Naive thymus-derived CD8-positive, alpha-beta T cell (primary cell): ENCODE measurements around the gene IGFL1. TPM values are rescaled to one million over a fixed set of nuclear protein-coding genes. Genes with fewer than 3 reads are reported as not detected.
"Not testable (repeated sequence)": the region's sequence is repeated elsewhere in the genome, so short reads cannot be mapped to it uniquely, and the experiment has no call there.

Source experiments
- ATAC-seq, 2 donors: fragments of 150-1000 bp; cut with Tn5 transposase in 1 of 2; sonication (Bioruptor Pico), chemical (Tn5 transposase) in 1 of 2; 1 replicate in 1 of 2; 2 replicates in 1 of 2; pipeline ENCODE4 v1.10.0; 2021; ENCODE audit warnings: mild to moderate bottlenecking in 2 of 2, moderate library complexity in 2 of 2
- POLR2A ChIA-PET: fragments of 350-600 bp; sonication (Branson Sonifier 250); formaldehyde crosslinking; loops from one replicate; lab custom pipeline; 2021; ENCODE audit warnings: antibody characterized with exemption; lab: Charles Lee
- DNase-seq, 10 donors: peaks; one replicate each; pipeline versions ENCODE4 v3.0.0 to v3.0.0-alpha.2; 2020 to 2022
- H3K27ac Mint-ChIP-seq, 10 donors: one replicate each; pipeline ENCODE4 v1.8.0; 2020 to 2022; ENCODE audit warnings: mild to moderate bottlenecking in 10 of 10, mixed read lengths in 10 of 10, moderate library complexity in 4 of 10, inconsistent platforms in 1 of 10
- H3K27me3 Mint-ChIP-seq, 5 donors: one replicate each; pipeline ENCODE4 v1.8.0; 2021 to 2022; ENCODE audit warnings: mixed read lengths in 5 of 5
- H3K36me3 Mint-ChIP-seq, 3 donors: one replicate each; pipeline ENCODE4 v1.8.0; 2020 to 2022; ENCODE audit warnings: mixed read lengths in 3 of 3, mild to moderate bottlenecking in 2 of 3, inconsistent platforms in 1 of 3
- H3K4me1 Mint-ChIP-seq, 4 donors: one replicate each; pipeline ENCODE4 v1.8.0; 2021 to 2022; ENCODE audit warnings: mixed read lengths in 4 of 4
- H3K4me3 Mint-ChIP-seq, 10 donors: one replicate each; pipeline ENCODE4 v1.8.0; 2020 to 2022; ENCODE audit warnings: mild to moderate bottlenecking in 10 of 10, mixed read lengths in 10 of 10, moderate library complexity in 6 of 10, inconsistent platforms in 1 of 10
- H3K9me3 Mint-ChIP-seq, 9 donors: one replicate each; pipeline ENCODE4 v1.8.0; 2020 to 2022; ENCODE audit warnings: mixed read lengths in 9 of 9, mild to moderate bottlenecking in 3 of 9, inconsistent platforms in 1 of 9, moderate library complexity in 1 of 9
- polyA plus RNA-seq, 3 donors: library from polyadenylated mRNA; unstranded; fragments of 300-500 nt; fragmentation: Illumina TruSeq; gene quantifications; one replicate each; pipeline ENCODE4 v1.2.3, GENCODE V29; 2021
- total RNA-seq, 8 experiments: library from RNA in 2 of 8; stranded (reverse) in 2 of 8; gene quantifications; one replicate each; pipeline ENCODE4 v1.2.3 and lab custom pipeline; 2021 to 2026

Gene IGFL1
- total and polyA plus RNA-seq, 5 experiments from 2014 or later, result not detected

DNA sequence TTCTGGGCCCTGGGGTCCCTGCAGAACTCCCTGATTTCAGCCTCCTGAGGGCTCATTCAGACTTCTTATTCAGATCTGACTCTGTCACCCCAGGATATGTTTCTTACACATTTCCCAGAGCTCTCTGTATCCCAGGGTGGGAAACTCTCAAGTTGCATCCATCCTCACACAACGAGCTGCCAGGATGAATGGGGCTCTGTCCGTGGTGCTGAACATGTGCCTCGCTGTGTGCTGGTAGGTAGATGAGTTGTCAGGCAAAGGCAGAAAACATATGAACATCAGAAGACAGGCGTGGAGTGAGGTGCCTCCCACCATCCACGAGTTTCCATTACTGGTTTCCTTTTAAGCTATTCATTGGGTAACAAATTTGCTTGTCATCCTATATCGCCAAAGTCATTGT is 11.4 kb upstream of the IGFL1 start:
- no peaks in the 10 kb centered on the region for H3K36me3 Mint-ChIP-seq
- H3K27ac Mint-ChIP-seq, result no peak overlapping the region
- H3K27me3 Mint-ChIP-seq, result peaks cover 15 to 80% (median 38%) of the 10 kb centered on the region in 5 donors
- H3K9me3 Mint-ChIP-seq, result peaks cover 0 to 3% (median 0%) of the 10 kb centered on the region in 9 donors
- POLR2A ChIA-PET, result no interaction called here
- no peaks in the 10 kb centered on the region for H3K4me1 Mint-ChIP-seq
- no peak for ATAC-seq
- no peak overlapping the region for H3K4me3 Mint-ChIP-seq
- DNase-seq, result peak in 1 of 10 donors; percentile 7

- DNase-seq (no peak), ATAC-seq (no peak)
- POLR2A ChIA-PET, result no interaction called here
- Mint-ChIP-seq H3K4me3 (no peak overlapping the region), H3K27me3 (peaks cover 19 to 84% (median 34%) of the 10 kb centered on the region in 5 donors), H3K9me3 (peaks cover 0 to 3% (median 0%) of the 10 kb centered on the region in 9 donors), H3K36me3 (no peaks in the 10 kb centered on the region), H3K27ac (no peak overlapping the region), H3K4me1 (no peaks in the 10 kb centered on the region)
Observed at GRCh38 chr19:46220038-46220615, 9.4 kb upstream of the IGFL1 start.

DNA sequence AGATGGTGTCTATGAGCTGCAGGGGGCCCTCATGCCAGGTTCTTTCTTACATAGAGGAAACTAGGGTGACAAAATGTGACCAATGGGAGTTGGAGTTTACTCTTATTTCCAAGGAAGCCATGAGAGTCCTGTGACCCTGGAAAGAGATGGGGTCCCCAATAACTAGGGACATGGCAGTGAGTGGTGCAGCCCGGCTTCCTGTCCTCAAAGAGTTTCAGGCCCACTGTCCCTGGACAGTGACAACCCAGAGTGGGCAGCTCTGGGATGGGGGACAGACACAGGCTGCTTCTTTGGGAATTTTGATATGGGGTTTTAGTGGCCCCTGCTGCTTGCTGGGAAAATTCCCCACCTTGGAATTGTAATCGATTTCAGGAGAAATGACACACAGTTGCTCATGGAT is 8.4 kb upstream of the IGFL1 start:
- no peak for DNase-seq
- no peaks in the 10 kb centered on the region for H3K36me3 Mint-ChIP-seq
- POLR2A ChIA-PET, result no interaction called here
- H3K4me1 Mint-ChIP-seq, result peaks cover 3 to 6% (median 4%) of the 10 kb centered on the region in 4 donors
- H3K27me3 Mint-ChIP-seq, result peaks cover 24 to 88% (median 36%) of the 10 kb centered on the region in 5 donors
- H3K9me3 Mint-ChIP-seq, result peaks cover 0 to 3% (median 0%) of the 10 kb centered on the region in 9 donors
- no peak overlapping the region for H3K27ac Mint-ChIP-seq
- no peak overlapping the region for H3K4me3 Mint-ChIP-seq
- no peak for ATAC-seq

DNA sequence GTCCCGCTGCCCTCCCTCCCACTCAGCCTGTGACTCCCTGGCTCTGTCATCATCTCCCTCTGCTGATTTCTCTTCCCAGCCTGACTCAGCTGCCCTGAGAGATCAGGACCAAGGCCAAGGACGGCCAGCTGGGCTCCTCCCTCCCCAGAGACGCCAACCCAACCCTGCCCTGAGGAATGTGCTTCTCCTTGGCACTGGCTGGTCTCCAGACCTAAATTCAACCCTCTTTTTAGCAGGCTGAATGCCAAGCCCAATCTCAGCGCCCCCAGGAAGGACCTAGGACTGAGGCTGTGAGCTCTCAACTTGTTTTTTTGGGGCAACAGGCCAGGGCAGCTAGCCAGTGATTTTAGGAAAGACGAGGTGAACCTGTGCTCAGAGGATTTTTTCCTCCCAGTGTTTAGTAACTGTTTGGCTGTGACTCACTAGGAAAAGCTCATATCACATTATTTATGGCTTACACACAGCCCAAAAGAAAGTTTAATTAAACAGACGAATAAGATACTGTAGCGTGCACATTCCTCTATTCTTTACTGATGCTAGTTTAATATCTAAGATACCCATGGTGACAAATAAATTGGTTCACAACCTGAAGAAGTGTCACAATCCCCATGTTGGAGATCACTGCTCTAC is 7.4 kb upstream of the IGFL1 start:
- no peak overlapping the region for H3K27ac Mint-ChIP-seq
- no peaks in the 10 kb centered on the region for H3K36me3 Mint-ChIP-seq
- POLR2A ChIA-PET, result no interaction called here
- peaks cover 23 to 83% (median 31%) of the 10 kb centered on the region in 5 donors for H3K27me3 Mint-ChIP-seq
- ATAC-seq, result no peak
- no peaks in the 10 kb centered on the region for H3K9me3 Mint-ChIP-seq
- DNase-seq, result no peak
- peaks cover 3 to 6% (median 4%) of the 10 kb centered on the region in 4 donors for H3K4me1 Mint-ChIP-seq
- no peak overlapping the region for H3K4me3 Mint-ChIP-seq

DNA sequence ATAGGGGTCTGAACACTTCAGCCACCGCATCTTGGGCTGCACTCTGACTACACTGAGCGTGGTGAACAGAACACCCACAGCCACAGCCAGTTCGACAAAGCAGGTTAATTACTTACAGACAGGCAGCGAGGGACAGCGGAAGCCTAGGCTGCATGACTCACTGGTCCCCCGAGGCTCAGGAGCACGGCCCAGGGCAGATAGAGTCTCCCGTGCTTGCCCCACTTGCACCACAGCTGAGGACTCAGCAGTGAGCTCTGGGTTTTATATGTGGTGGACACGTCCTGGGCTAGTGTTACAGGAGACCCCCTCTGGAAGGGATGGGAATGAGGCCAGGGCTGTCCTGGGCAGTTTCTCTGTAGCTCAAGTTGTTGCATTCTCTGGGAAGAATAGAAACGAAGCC is 5.8 kb upstream of the IGFL1 start:
- H3K4me3 Mint-ChIP-seq, ATAC-seq, DNase-seq, H3K27ac Mint-ChIP-seq, H3K9me3 Mint-ChIP-seq, H3K4me1 Mint-ChIP-seq, POLR2A ChIA-PET, H3K36me3 Mint-ChIP-seq: not testable (repeated sequence)
- peaks cover 23 to 75% (median 38%) of the 10 kb centered on the region in 5 donors for H3K27me3 Mint-ChIP-seq

- Mint-ChIP-seq H3K4me3 (no peak overlapping the region), H3K27me3 (peaks cover 18 to 75% (median 43%) of the 10 kb centered on the region in 5 donors), H3K4me1 (peaks cover 3 to 6% (median 5%) of the 10 kb centered on the region in 4 donors), H3K9me3 (no peaks in the 10 kb centered on the region), H3K27ac (no peak overlapping the region), H3K36me3 (no peaks in the 10 kb centered on the region)
- POLR2A ChIA-PET, result no interaction called here
- ATAC-seq (no peak), DNase-seq (no peak)
Observed at GRCh38 chr19:46224773-46225172, 4.8 kb upstream of the IGFL1 start.

DNA sequence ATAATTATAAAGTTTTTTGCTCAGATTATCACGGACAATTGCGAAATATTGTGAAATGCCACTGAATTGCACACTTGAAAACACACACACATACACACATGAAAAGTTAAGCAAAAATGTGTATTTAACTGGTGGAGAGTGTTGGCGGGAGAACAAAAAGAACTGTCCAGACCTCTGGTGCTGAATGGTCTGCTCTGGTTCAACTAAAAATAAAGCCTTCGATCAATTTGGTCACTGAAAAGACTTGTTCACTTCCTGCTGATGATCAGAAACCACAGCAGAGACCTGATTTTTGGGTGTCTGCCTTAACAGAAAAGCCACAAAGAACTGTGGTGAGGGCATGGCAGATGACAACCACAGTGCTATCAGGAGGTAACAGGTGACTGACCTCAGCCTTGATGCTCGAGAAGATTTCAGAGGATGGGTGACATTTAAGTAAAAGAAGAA is 4.0 kb upstream of the IGFL1 start:
- no peak for ATAC-seq
- Mint-ChIP-seq H3K4me3 (no peak overlapping the region), H3K27me3 (peaks cover 17 to 75% (median 51%) of the 10 kb centered on the region in 5 donors), H3K4me1 (peaks cover 3 to 7% (median 5%) of the 10 kb centered on the region in 4 donors), H3K27ac (peak overlapping the region in 1 of 10 donors; percentile 42), H3K36me3 (no peaks in the 10 kb centered on the region), H3K9me3 (no peaks in the 10 kb centered on the region)
- peak in 1 of 10 donors; percentile 4 for DNase-seq
- POLR2A ChIA-PET, result no interaction called here

- DNase-seq, result no peak
- no peak overlapping the region for H3K4me3 Mint-ChIP-seq
- peaks cover 3 to 7% (median 5%) of the 10 kb centered on the region in 4 donors for H3K4me1 Mint-ChIP-seq
- H3K27ac Mint-ChIP-seq, result no peak overlapping the region
- H3K27me3 Mint-ChIP-seq, result peaks cover 15 to 75% (median 56%) of the 10 kb centered on the region in 5 donors
- POLR2A ChIA-PET, result no interaction called here
- H3K36me3 Mint-ChIP-seq, result no peaks in the 10 kb centered on the region
- ATAC-seq, result no peak
- H3K9me3 Mint-ChIP-seq, result no peaks in the 10 kb centered on the region
Observed at GRCh38 chr19:46226438-46226973, 3.0 kb upstream of the IGFL1 start.

- H3K27me3 Mint-ChIP-seq, result peaks cover 14 to 54% (median 39%) of the 10 kb centered on the region in 5 donors
Observed at GRCh38 chr19:46232029-46232428, 2.5 kb downstream of the IGFL1 start.

DNA sequence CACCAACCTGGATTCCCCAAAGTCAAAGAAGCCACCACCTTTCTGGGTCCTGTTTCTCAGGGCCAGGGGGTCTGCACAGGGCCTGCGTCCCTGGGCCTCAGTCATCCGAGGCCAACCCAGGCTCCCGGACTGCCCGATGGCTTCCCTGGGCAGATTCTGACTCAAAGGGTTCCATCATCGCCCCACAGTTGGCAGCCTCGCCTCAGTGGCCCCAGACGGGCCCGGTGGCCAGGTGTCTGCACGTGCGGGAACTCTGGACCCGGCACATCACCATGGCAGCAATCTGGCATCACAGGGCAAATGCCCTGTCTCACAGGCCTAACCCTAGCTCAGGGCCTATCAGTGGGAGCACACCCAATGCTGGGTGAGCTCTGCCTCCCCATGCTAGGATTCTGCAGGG is 2.9 kb downstream of the IGFL1 start:
- Mint-ChIP-seq H3K4me1 (peaks cover 0 to 2% (median 0%) of the 10 kb centered on the region in 4 donors), H3K36me3 (no peaks in the 10 kb centered on the region), H3K4me3 (no peak overlapping the region), H3K9me3 (no peaks in the 10 kb centered on the region), H3K27ac (no peak overlapping the region), H3K27me3 (peaks cover 14 to 56% (median 36%) of the 10 kb centered on the region in 5 donors)
- DNase-seq (no peak), ATAC-seq (no peak)
- POLR2A ChIA-PET, result no interaction called here

More at GRCh38 chr19:46232029-46232428, 2.5 kb downstream of the IGFL1 start:
- Mint-ChIP-seq H3K4me3 (no peak overlapping the region), H3K36me3 (no peaks in the 10 kb centered on the region), H3K9me3 (no peaks in the 10 kb centered on the region), H3K27ac (no peak overlapping the region), H3K4me1 (peaks cover 0 to 4% (median 0%) of the 10 kb centered on the region in 4 donors)
- POLR2A ChIA-PET, result no interaction called here
- ATAC-seq (no peak), DNase-seq (no peak)

- no peak for ATAC-seq
Observed at GRCh38 chr19:46232938-46233621, 3.5 kb downstream of the IGFL1 start.

GRCh38 chr19:46233871-46234270 is 4.3 kb downstream of the IGFL1 start:
- H3K4me1 Mint-ChIP-seq, H3K27ac Mint-ChIP-seq, POLR2A ChIA-PET, H3K36me3 Mint-ChIP-seq, ATAC-seq, H3K4me3 Mint-ChIP-seq, DNase-seq, H3K9me3 Mint-ChIP-seq: not testable (repeated sequence)
- H3K27me3 Mint-ChIP-seq, result peaks cover 16 to 65% (median 37%) of the 10 kb centered on the region in 5 donors

More at GRCh38 chr19:46232938-46233621, 3.5 kb downstream of the IGFL1 start:
- POLR2A ChIA-PET, result no interaction called here
- no peaks in the 10 kb centered on the region for H3K9me3 Mint-ChIP-seq
- H3K27me3 Mint-ChIP-seq, result peaks cover 14 to 62% (median 37%) of the 10 kb centered on the region in 5 donors
- no peak overlapping the region for H3K27ac Mint-ChIP-seq
- peaks cover 0 to 2% (median 0%) of the 10 kb centered on the region in 4 donors for H3K4me1 Mint-ChIP-seq
- no peak for DNase-seq
- H3K4me3 Mint-ChIP-seq, result no peak overlapping the region
- no peaks in the 10 kb centered on the region for H3K36me3 Mint-ChIP-seq

DNA sequence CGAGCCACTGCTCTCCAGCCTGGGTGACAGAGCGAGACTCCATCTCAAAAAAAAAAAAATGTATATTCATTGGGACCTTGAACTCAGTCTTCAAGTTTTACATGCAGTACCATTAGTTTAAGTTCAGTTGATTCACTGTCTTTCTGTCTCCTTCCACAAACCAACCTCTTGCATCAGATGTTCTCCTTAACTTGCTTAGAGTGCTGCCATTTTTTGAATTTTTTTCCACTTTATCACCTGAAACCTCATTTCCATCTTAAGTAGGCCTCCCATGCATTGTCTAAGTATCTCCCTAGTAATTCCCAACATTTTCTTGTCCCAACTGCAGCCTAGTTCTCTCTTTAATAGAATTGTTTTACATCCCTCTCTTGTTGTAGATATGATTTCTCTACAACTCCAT is 8.6 kb downstream of the IGFL1 start:
- peaks cover 25 to 66% (median 48%) of the 10 kb centered on the region in 5 donors for H3K27me3 Mint-ChIP-seq
- DNase-seq, H3K27ac Mint-ChIP-seq, H3K36me3 Mint-ChIP-seq, ATAC-seq, H3K9me3 Mint-ChIP-seq, POLR2A ChIA-PET, H3K4me3 Mint-ChIP-seq, H3K4me1 Mint-ChIP-seq: not testable (repeated sequence)
